NOMO-1 treated with DMSO at 0.1 percent for 48 hours (cell line): Measurements from ENCODE around the gene TMEM127.
A peak's percentile ranks its signal among the peaks of the same experiment; 100 is the strongest.
"Not testable (repeated sequence)": the region's sequence is repeated elsewhere in the genome, so short reads cannot be mapped to it uniquely, and the experiment has no call there.

Experiments used
- DNase-seq: peaks from one replicate; lab custom pipeline; 2025; ENCODE audit not compliant: unreplicated experiment; lab: John Stamatoyannopoulos, UW

TMEM127 gene

GRCh38 chr2:96265840-96266679 is at the start of gene TMEM127, which contains the start of gene CIAO1:
TMEM127 (minus strand) TSS chr2:96265997; CDS start chr2:96265381, 616 bp downstream.
CIAO1 (plus strand) TSS chr2:96266225; CDS start chr2:96266351, 126 bp downstream.
- peak; percentile 98 for DNase-seq

- no peak for DNase-seq
Measured at GRCh38 chr2:96315005-96315399, 49.2 kb upstream of the TMEM127 start.

- DNase-seq: no peak
Measured at GRCh38 chr2:96308248-96308647, 42.5 kb upstream of the TMEM127 start.

GRCh38 chr2:96306370-96306769 is 40.6 kb upstream of the TMEM127 start:
- no peak for DNase-seq

GRCh38 chr2:96305979-96306308 is 40.1 kb upstream of the TMEM127 start:
- no peak for DNase-seq

- peak; percentile 85 for DNase-seq
Measured at GRCh38 chr2:96305091-96305978, 39.5 kb upstream of the TMEM127 start, which contains the start of gene SNRNP200. SNRNP200 (minus strand) TSS chr2:96305546; CDS start chr2:96305437, 109 bp downstream.

GRCh38 chr2:96304606-96305005 is 38.8 kb upstream of the TMEM127 start:
- no peak for DNase-seq

- DNase-seq: no peak
Measured at GRCh38 chr2:96301865-96302264, 36.1 kb upstream of the TMEM127 start.

GRCh38 chr2:96296925-96297324 is 31.1 kb upstream of the TMEM127 start:
- DNase-seq: no peak

- DNase-seq: not testable (repeated sequence)
Measured at GRCh38 chr2:96294271-96294670, 28.5 kb upstream of the TMEM127 start.

GRCh38 chr2:96291751-96292150 is 26.0 kb upstream of the TMEM127 start:
- no peak for DNase-seq

GRCh38 chr2:96287273-96287856 is 21.6 kb upstream of the TMEM127 start:
- no peak for DNase-seq

GRCh38 chr2:96276787-96277499 is 11.1 kb upstream of the TMEM127 start:
- no peak for DNase-seq

- no peak for DNase-seq
Measured at GRCh38 chr2:96274355-96275056, 8.7 kb upstream of the TMEM127 start.

GRCh38 chr2:96273763-96274162 is 8.0 kb upstream of the TMEM127 start:
- no peak for DNase-seq

GRCh38 chr2:96271995-96272394 is 6.2 kb upstream of the TMEM127 start:
- no peak for DNase-seq

GRCh38 chr2:96267159-96267971 is 1.6 kb upstream of the TMEM127 start:
- peak; percentile 34 for DNase-seq

- no peak for DNase-seq
Measured at GRCh38 chr2:96265349-96265839, 403 bp downstream of the TMEM127 start.
